K562 (cell line): ENCODE data around the gene ITGAL. TPM values are rescaled to one million over a fixed set of nuclear protein-coding genes. Genes with fewer than 3 reads are reported as not detected.

Experiments used
- AFF1 ChIP-seq, 2 experiments: fragments of 450-650 bp; IDR thresholded peaks; 2 replicates each; pipeline ENCODE4 v1.6.1; 2018; ENCODE audit warnings: mild to moderate bottlenecking in 2 of 2, low read depth in 1 of 2; ENCODE audit not compliant: partially characterized antibody in 2 of 2
- ARID4B ChIP-seq: sonication (generic); formaldehyde crosslinking; IDR thresholded peaks from 2 replicates; pipeline ENCODE4 v1.8.0; 2022; ENCODE audit warnings: mild to moderate bottlenecking, missing genetic modification reagents
- CSDE1 ChIP-seq, 2 experiments: fragments of 450-650 bp; IDR thresholded peaks; 2 replicates each; pipeline ENCODE4 v1.6.1; 2016; ENCODE audit warnings: mild to moderate bottlenecking in 1 of 2
- DEAF1 ChIP-seq: fragments of 450-650 bp; formaldehyde crosslinking; IDR thresholded peaks from 2 replicates; pipeline ENCODE4 v1.4.0; 2020; ENCODE audit warnings: mild to moderate bottlenecking, moderate library complexity
- E2F4 ChIP-seq: sonication (generic); formaldehyde crosslinking; IDR thresholded peaks from 2 replicates; pipeline ENCODE4 v1.8.0; 2022; ENCODE audit warnings: mild to moderate bottlenecking, low read depth, missing genetic modification reagents
- FOXM1 ChIP-seq, 2 experiments: fragments of 450-650 bp in 1 of 2; sonication (generic) in 1 of 2; formaldehyde crosslinking in 1 of 2; IDR thresholded peaks; 2 replicates each; pipeline versions ENCODE4 v1.6.1 to v1.9.0; 2017 to 2022; ENCODE audit warnings: low read depth in 2 of 2, mild to moderate bottlenecking in 2 of 2, missing genetic modification reagents in 1 of 2, moderate library complexity in 1 of 2
- NFXL1 ChIP-seq: fragments of 450-650 bp; formaldehyde crosslinking; IDR thresholded peaks from 2 replicates; pipeline ENCODE4 v1.4.0; 2021; ENCODE audit warnings: mild to moderate bottlenecking
- NRF1 ChIP-seq, 2 experiments: fragments of 450-650 bp; IDR thresholded peaks in 1 of 2; conservative IDR thresholded peaks in 1 of 2; 2 replicates each; pipeline ENCODE4 v1.6.1; 2014; ENCODE audit warnings: mild to moderate bottlenecking in 2 of 2
- THAP12 ChIP-seq: fragments of 250-450 bp; sonication (Bioruptor Pico); IDR thresholded peaks from 2 replicates; pipeline ENCODE4 v1.9.0; 2021; ENCODE audit warnings: mild to moderate bottlenecking, inconsistent platforms
- XRCC4 ChIP-seq: IDR thresholded peaks from one replicate; pipeline ENCODE4 v1.6.1; 2011; ENCODE audit not compliant: insufficient read depth, insufficient read length; ENCODE audit errors: extremely low read depth
- ZNF830 ChIP-seq: fragments of 250-450 bp; sonication (Bioruptor Pico); IDR thresholded peaks from 2 replicates; pipeline ENCODE4 v1.5.0; 2021; ENCODE audit warnings: mild to moderate bottlenecking
- polyA plus RNA-seq, 8 experiments: library from polyadenylated mRNA; depleted of rRNA in 4 of 8; stranded (reverse) in 5 of 8; unstranded in 3 of 8; fragments of >200 nt; fragmentation: Nextera tagmentation in 2 of 8; fragmentation: Illumina TruSeq in 1 of 8; extraction: Ambion mirVana in 2 of 8; extraction: Trizol in 1 of 8; gene quantifications; 2 replicates each; pipeline versions ENCODE4 v1.2.1 to v1.2.3, GENCODE V29; 2011 to 2014; ENCODE audit warnings: inconsistent platforms in 1 of 8, missing spikeins in 1 of 8
- total RNA-seq, 7 experiments: library from RNA; depleted of rRNA in 6 of 7; stranded (reverse); fragments of >200 nt in 6 of 7; fragmentation: Illumina TruSeq in 2 of 7; extraction: Trizol in 2 of 7; gene quantifications; 2 replicates each; pipeline versions ENCODE4 v1.2.1 to v1.2.3, GENCODE V29; 2011 to 2021; ENCODE audit warnings: low replicate concordance in 1 of 7

Gene ITGAL
- total and polyA plus RNA-seq, 9 of the 15 experiments (the other 6 are each of a cell fraction or from before 2014, with no cell fraction given), result 0.01 to 0.53 TPM; not detected in 7

- TF ChIP-seq ARID4B (no peak; the same call in 1 of the 2 replicates), NFXL1 (CRISPR knock-in tag) (no peak), NRF1 (conservative IDR thresholded peaks at IDR 0.05 in 1 of 2, IDR thresholded peaks at IDR 0.05 in 1 of 2) (peak; percentile 97), ZNF830 (CRISPR knock-in tag) (no peak), XRCC4 (no peak), CSDE1 (IDR thresholded peaks at IDR 0.05) (0 out of 4 replicates have a peak, but pooled peaks of 1 of the 2 experiments have one; percentile 48), E2F4 (CRISPR knock-in tag) (no peak), DEAF1 (no peak), THAP12 (CRISPR knock-in tag) (peak; percentile 47; the same call in 1 of the 2 replicates), FOXM1 (IDR thresholded peaks at IDR 0.05; ENCODE audit: low read depth) (no peak), FOXM1 (CRISPR knock-in tag; IDR thresholded peaks at IDR 0.05; ENCODE audit: low read depth) (no peak), AFF1 (IDR thresholded peaks at IDR 0.05; ENCODE audit: low read depth in 1 of 2, partially characterized antibody in 2 of 2) (no peak)
These were observed 62.0 kb downstream of the ITGAL start, which contains the start of gene ZNF747 (continued) for GRCh38 chr16:30534368-30535105.
